ENCODE results near the gene FBXO10. TPM values are rescaled to one million over a fixed set of nuclear protein-coding genes. Genes with fewer than 3 reads are reported as not detected.

The FBXO10 gene
- total and polyA plus RNA-seq, 10 of the 15 experiments (the other 5 are each of a cell fraction or from before 2014, with no cell fraction given): 1.6 to 17.2 (median 9.6) TPM

GRCh38 chr9:37621273-37622121 is 45.3 kb upstream of the FBXO10 start (continued):
- no peak for TF ChIP-seq ESRRA (IDR thresholded peaks at IDR 0.05; ENCODE audit: low read length)
- TF ChIP-seq ZNF384 (IDR thresholded peaks at IDR 0.05; ENCODE audit: borderline replicate concordance, low read depth, low read length): no peak
- TF ChIP-seq ZNF274 (IDR thresholded peaks at IDR 0.05; ENCODE audit: insufficient read depth, insufficient read length): no peak

- ATAC-seq (no peak), DNase-seq (ENCODE audit: low read depth, low spot score) (no peak), FAIRE-seq (no peak)
- H2AFZ ChIP-seq (ENCODE audit: control insufficient read depth, low read depth, low read length): no peak overlapping the region
- POLR2A ChIA-PET: no interaction called here
- CTCF ChIA-PET: interaction anchor here (0.6 kb wide), 1 partner anchor 35 kb away, joined by 3 read pairs; no protein-coding TSS in a partner anchor
- H3K36me3 ChIP-seq (ENCODE audit: control insufficient read depth in 2 of 2, insufficient read depth in 2 of 2, low read length in 1 of 2): no peaks in the 10 kb centered on the region
- H3K79me2 ChIP-seq (ENCODE audit: control insufficient read depth, insufficient read depth, low read length): no peaks in the 10 kb centered on the region
- intact Hi-C loops (cut with micrococcal nuclease; ENCODE audit: unreplicated experiment) (no loop called here), in situ Hi-C loops (cut with MboI) (no loop called here)
- no peak for TF ChIP-seq NR2C2 (IDR thresholded peaks at IDR 0.05; ENCODE audit: borderline replicate concordance, control insufficient read depth, insufficient read length, low read depth)
- BruUV-seq (replicated peaks): no TSS peak
- 50% methylated on average over 1 of the region's 1 CpG for WGBS (ENCODE audit: insufficient coverage, insufficient replicate concordance, low lambda C conversion rate, missing lambda C conversion rate)
- H4K20me1 ChIP-seq (ENCODE audit: control insufficient read depth, insufficient read depth): no peaks in the 10 kb centered on the region
- peaks cover 0 to 4% of the 10 kb centered on the region in 2 experiments; a peak in 2 of 4 replicates for H3K27me3 ChIP-seq (replicated peaks in 1 of 2; ENCODE audit: control insufficient read depth in 2 of 2, insufficient read depth in 2 of 2, low read length in 1 of 2)
- H3K27ac ChIP-seq (ENCODE audit: control insufficient read depth, insufficient read depth): no peak overlapping the region
- SMC1A ChIA-PET (ENCODE audit: uncharacterized antibody, unreplicated experiment): no interaction called here
- RAD21 ChIA-PET (ENCODE audit: unreplicated experiment): no interaction called here
- H3K4me2 ChIP-seq (ENCODE audit: control insufficient read depth, insufficient read depth): no peak overlapping the region
- H3K9ac ChIP-seq (ENCODE audit: control insufficient read depth, insufficient read depth, low read length): no peak overlapping the region
- no peaks in the 10 kb centered on the region for H3K4me1 ChIP-seq (ENCODE audit: control insufficient read depth, insufficient read depth, low read length)
- H3K4me3 ChIP-seq: no peak overlapping the region
- no peaks in the 10 kb centered on the region for H3K9me3 ChIP-seq (replicated peaks; ENCODE audit: control insufficient read depth, insufficient read depth, low read length)
These were observed 44.2 kb upstream of the FBXO10 start for GRCh38 chr9:37620396-37620795.

GRCh38 chr9:37619806-37620205 is 43.6 kb upstream of the FBXO10 start:
- intact Hi-C loops (cut with micrococcal nuclease; ENCODE audit: unreplicated experiment): loop anchor here (10.0 kb wide), 1 partner anchor 65 kb away; no protein-coding TSS in a partner anchor
- no peaks in the 10 kb centered on the region for H3K36me3 ChIP-seq (ENCODE audit: control insufficient read depth in 2 of 2, insufficient read depth in 2 of 2, low read length in 1 of 2)
- in situ Hi-C loops (cut with MboI): no loop called here
- H3K27ac ChIP-seq (ENCODE audit: control insufficient read depth, insufficient read depth): no peak overlapping the region
- no peaks in the 10 kb centered on the region for H4K20me1 ChIP-seq (ENCODE audit: control insufficient read depth, insufficient read depth)
- ChIA-PET RAD21 (ENCODE audit: unreplicated experiment) (interaction anchor here (1.0 kb wide), 1 partner anchor 28 kb away, joined by 3 read pairs; the partner anchor contains the start of gene TOMM5), POLR2A (interaction anchor here (0.6 kb wide), 1 partner anchor 128 kb away, joined by 4 read pairs; no protein-coding TSS in a partner anchor), SMC1A (ENCODE audit: uncharacterized antibody, unreplicated experiment) (no interaction called here), CTCF (no interaction called here)
- no peaks in the 10 kb centered on the region for H3K79me2 ChIP-seq (ENCODE audit: control insufficient read depth, insufficient read depth, low read length)
- no peak overlapping the region for H2AFZ ChIP-seq (ENCODE audit: control insufficient read depth, low read depth, low read length)
- BruUV-seq (replicated peaks): no TSS peak
- H3K4me3 ChIP-seq: no peak overlapping the region
- FAIRE-seq: no peak
- whole genome bisulfite sequencing (ENCODE audit: insufficient coverage, insufficient replicate concordance, low lambda C conversion rate, missing lambda C conversion rate): 64% methylated on average over 3 of the region's 3 CpGs
- H3K4me1 ChIP-seq (ENCODE audit: control insufficient read depth, insufficient read depth, low read length): no peaks in the 10 kb centered on the region
- no peaks in the 10 kb centered on the region for H3K9me3 ChIP-seq (replicated peaks; ENCODE audit: control insufficient read depth, insufficient read depth, low read length)
- no peak for DNase-seq (ENCODE audit: low read depth, low spot score)
- H3K9ac ChIP-seq (ENCODE audit: control insufficient read depth, insufficient read depth, low read length): no peak overlapping the region
- H3K27me3 ChIP-seq (replicated peaks in 1 of 2; ENCODE audit: control insufficient read depth in 2 of 2, insufficient read depth in 2 of 2, low read length in 1 of 2): peaks cover 0 to 4% of the 10 kb centered on the region in 2 experiments; a peak in 2 of 4 replicates
- no peak overlapping the region for H3K4me2 ChIP-seq (ENCODE audit: control insufficient read depth, insufficient read depth)
- ATAC-seq: no peak
- TF ChIP-seq LARP7 (IDR thresholded peaks at IDR 0.05): no peak
- TF ChIP-seq BRCA1 (IDR thresholded peaks at IDR 0.05; ENCODE audit: low read depth, low read length): no peak
- TF ChIP-seq ETV6 (conservative IDR thresholded peaks at IDR 0.05 in 1 of 2, IDR thresholded peaks at IDR 0.05 in 1 of 2; ENCODE audit: borderline replicate concordance in 1 of 2, low read depth in 1 of 2): no peak
- TF ChIP-seq HCFC1 (IDR thresholded peaks at IDR 0.05; ENCODE audit: low read length): no peak
- TF ChIP-seq MXI1 (IDR thresholded peaks at IDR 0.05; ENCODE audit: low read depth, low read length): no peak
- no peak for TF ChIP-seq ASH2L (IDR thresholded peaks at IDR 0.05; ENCODE audit: borderline replicate concordance, low read depth)
- TF ChIP-seq ZBTB33 (IDR thresholded peaks at IDR 0.05): no peak
- no peak for TF ChIP-seq BCL11A (IDR thresholded peaks at IDR 0.05; ENCODE audit: low read depth, low read length)
